H1 (cell line): ENCODE data around the gene RAN. TPM values are rescaled to one million over a fixed set of nuclear protein-coding genes. Genes with fewer than 3 reads are reported as not detected.

ENCODE experiments used
- CTCF ChIA-PET: fragments of 300-600 bp; sonication (Branson Sonifier 250); formaldehyde crosslinking; loops from one replicate; lab custom pipeline; 2021; ENCODE audit not compliant: partially characterized antibody; lab: Charles Lee
- POLR2A ChIA-PET: fragments of 300-600 bp; sonication (Branson Sonifier 250); formaldehyde crosslinking; loops from one replicate; lab custom pipeline; 2021; ENCODE audit warnings: inconsistent platforms; ENCODE audit not compliant: partially characterized antibody; lab: Charles Lee
- DNase-seq, 2 experiments: peaks; one replicate each; pipeline versions ENCODE4 v3.0.0 to v3.0.0-alpha.2; 2010 to 2022; ENCODE audit warnings: low spot score in 2 of 2, low read depth in 1 of 2, mixed read lengths in 1 of 2
- FAIRE-seq: peaks from 2 replicates; lab custom pipeline; 2011; peaks lifted over from hg19 to GRCh38; lab: Jason Lieb, UNC
- H2AFZ ChIP-seq: 2 replicates; pipeline ENCODE4 v1.8.1; 2012; ENCODE audit warnings: low read length, inconsistent platforms
- H2AK5ac ChIP-seq: 2 replicates; pipeline ENCODE4 v1.6.1; 2013; ENCODE audit warnings: low read depth, low read length
- H2BK120ac ChIP-seq: replicated peaks from 2 replicates; pipeline ENCODE3; 2013; ENCODE audit warnings: low read depth, low read length, inconsistent platforms
- H2BK12ac ChIP-seq: 2 replicates; pipeline ENCODE4 v1.6.1; 2013; ENCODE audit warnings: low read depth, low read length
- H2BK15ac ChIP-seq: 2 replicates; pipeline ENCODE4 v1.6.1; 2013; ENCODE audit warnings: low read length
- H2BK20ac ChIP-seq: 2 replicates; pipeline ENCODE4 v1.6.1; 2013; ENCODE audit warnings: low read length
- H2BK5ac ChIP-seq: 2 replicates; pipeline ENCODE4 v1.6.1; 2013; ENCODE audit warnings: low read depth, low read length
- H3K14ac ChIP-seq: 2 replicates; pipeline ENCODE4 v1.6.1; 2013; ENCODE audit warnings: inconsistent platforms; ENCODE audit not compliant: insufficient read length
- H3K18ac ChIP-seq: 2 replicates; pipeline ENCODE4 v1.6.1; 2013; ENCODE audit warnings: low read length; ENCODE audit errors: extremely low read depth
- H3K23ac ChIP-seq: 2 replicates; pipeline ENCODE4 v1.6.1; 2013; ENCODE audit warnings: inconsistent platforms; ENCODE audit not compliant: insufficient read length
- H3K23me2 ChIP-seq: 2 replicates; pipeline ENCODE4 v1.6.1; 2013; ENCODE audit warnings: low read depth, low read length
- H3K27ac ChIP-seq: 2 replicates; pipeline ENCODE4 v1.6.1; 2011; ENCODE audit warnings: low read depth, low read length, inconsistent platforms
- H3K27me3 ChIP-seq, 4 experiments: replicated peaks in 1 of 4; 1 replicate in 1 of 4; 2 replicates in 3 of 4; pipeline versions ENCODE4 v1.6.1 to v1.8.1; 2011 to 2013; ENCODE audit warnings: low read length in 3 of 4, mild to moderate bottlenecking in 3 of 4, inconsistent platforms in 2 of 4, mixed read lengths in 2 of 4, moderate library complexity in 1 of 4; ENCODE audit not compliant: control insufficient read depth in 3 of 4, insufficient read depth in 3 of 4; ENCODE audit errors: extremely low read depth in 1 of 4
- H3K36me3 ChIP-seq, 4 experiments: 2 replicates each; pipeline versions ENCODE4 v1.6.1 to v1.8.1; 2011 to 2013; ENCODE audit warnings: mild to moderate bottlenecking in 4 of 4, low read length in 3 of 4, moderate library complexity in 2 of 4, control low read depth in 1 of 4, inconsistent platforms in 1 of 4; ENCODE audit not compliant: insufficient read depth in 4 of 4, control insufficient read depth in 2 of 4
- H3K4ac ChIP-seq: replicated peaks from 2 replicates; pipeline ENCODE3; 2013; ENCODE audit warnings: low read length, low read depth, mixed read lengths, inconsistent platforms; ENCODE audit not compliant: insufficient read length
- H3K4me1 ChIP-seq, 4 experiments: replicated peaks in 1 of 4; 1 replicate in 1 of 4; 2 replicates in 3 of 4; pipeline versions ENCODE4 v1.6.1 to v1.8.1; 2011 to 2013; ENCODE audit warnings: low read length in 3 of 4, inconsistent platforms in 2 of 4, mixed read lengths in 1 of 4; ENCODE audit not compliant: insufficient read depth in 4 of 4, control insufficient read depth in 3 of 4
- H3K4me2 ChIP-seq, 2 experiments: 2 replicates each; pipeline versions ENCODE4 v1.6.1 to v1.8.1; 2011 to 2013; ENCODE audit warnings: low read depth in 2 of 2, low read length in 2 of 2, control low read depth in 1 of 2, inconsistent platforms in 1 of 2, mild to moderate bottlenecking in 1 of 2; ENCODE audit not compliant: insufficient read depth in 1 of 2
- H3K4me3 ChIP-seq, 4 experiments: fragments of 200-600, 300-600 bp in 1 of 4; sonication (generic), shearing (Covaris generic), sonication (Bioruptor Twin) in 1 of 4; 2 replicates each; pipeline versions ENCODE4 v1.5.1 to v1.8.1; 2011 to 2016; ENCODE audit warnings: low read length in 4 of 4, low read depth in 3 of 4, control low read depth in 2 of 4, inconsistent platforms in 2 of 4, mild to moderate bottlenecking in 2 of 4, mixed read lengths in 1 of 4, moderate library complexity in 1 of 4; ENCODE audit not compliant: insufficient read depth in 2 of 4; ENCODE audit errors: extremely low read depth in 1 of 4
- H3K56ac ChIP-seq: replicated peaks from 2 replicates; pipeline ENCODE3; 2013; ENCODE audit warnings: low read depth, mild to moderate bottlenecking, mixed read lengths, low read length, inconsistent platforms; ENCODE audit not compliant: insufficient read length
- H3K79me1 ChIP-seq: 2 replicates; pipeline ENCODE4 v1.6.1; 2013; ENCODE audit warnings: low read depth, low read length, control low read depth
- H3K79me2 ChIP-seq, 2 experiments: 2 replicates each; pipeline versions ENCODE4 v1.6.1 to v1.8.1; 2012 to 2013; ENCODE audit warnings: low read length in 2 of 2, mild to moderate bottlenecking in 2 of 2, inconsistent platforms in 1 of 2; ENCODE audit not compliant: insufficient read depth in 2 of 2, control insufficient read depth in 1 of 2
- H3K9ac ChIP-seq, 4 experiments: replicated peaks in 1 of 4; 1 replicate in 1 of 4; 2 replicates in 3 of 4; pipeline versions ENCODE4 v1.6.1 to v1.8.1; 2011 to 2013; ENCODE audit warnings: low read depth in 3 of 4, low read length in 3 of 4, control low read depth in 2 of 4, mild to moderate bottlenecking in 2 of 4, moderate library complexity in 2 of 4, inconsistent platforms in 1 of 4; ENCODE audit errors: extremely low read depth in 1 of 4
- H3K9me3 ChIP-seq, 2 experiments: 2 replicates each; pipeline versions ENCODE4 v1.6.1 to v1.8.1; 2012 to 2013; ENCODE audit warnings: mild to moderate bottlenecking in 2 of 2, moderate library complexity in 2 of 2, control low read depth in 1 of 2, inconsistent platforms in 1 of 2, low read depth in 1 of 2, low read length in 1 of 2, mixed read lengths in 1 of 2; ENCODE audit not compliant: insufficient read depth in 2 of 2
- H4K20me1 ChIP-seq, 2 experiments: replicated peaks in 1 of 2; 2 replicates each; pipeline versions ENCODE3 to v1.8.1; 2011 to 2013; ENCODE audit warnings: inconsistent platforms in 2 of 2, low read length in 2 of 2, mild to moderate bottlenecking in 1 of 2; ENCODE audit not compliant: insufficient read depth in 2 of 2, control insufficient read depth in 1 of 2
- H4K5ac ChIP-seq: 2 replicates; pipeline ENCODE4 v1.6.1; 2013; ENCODE audit warnings: low read length, low read depth, mixed read lengths, inconsistent platforms; ENCODE audit not compliant: insufficient read length
- H4K8ac ChIP-seq: 2 replicates; pipeline ENCODE4 v1.8.0; 2013; ENCODE audit warnings: mild to moderate bottlenecking, moderate library complexity, low read length, inconsistent platforms; ENCODE audit not compliant: insufficient read depth; ENCODE audit errors: extremely low read depth
- H4K91ac ChIP-seq: replicated peaks from 2 replicates; pipeline ENCODE3; 2013; ENCODE audit warnings: low read length, mixed read lengths, inconsistent platforms; ENCODE audit not compliant: insufficient read length
- ASH2L ChIP-seq: fragments of 200-600, 300-600 bp; sonication (generic); IDR thresholded peaks from one replicate; pipeline ENCODE4 v1.7.1; 2017; ENCODE audit warnings: low read length
- SUZ12 ChIP-seq: fragments of 200-600 bp; sonication (generic); IDR thresholded peaks from 2 replicates; pipeline ENCODE4 v1.6.1; 2012; ENCODE audit warnings: mild to moderate bottlenecking, inconsistent platforms, low read length, moderate library complexity, mixed read lengths
- WGBS, 2 experiments: shearing (Covaris generic) in 1 of 2; methylation state at CpG; one replicate each; pipeline versions ENCODE4 v1.1.6 to v1.1.7; 2013 to 2015; ENCODE audit warnings: low lambda C conversion rate in 2 of 2, mixed read lengths in 2 of 2, inconsistent platforms in 1 of 2, low coverage in 1 of 2, missing lambda C conversion rate in 1 of 2; ENCODE audit not compliant: insufficient replicate concordance in 2 of 2, insufficient coverage in 1 of 2, insufficient read length in 1 of 2; ENCODE audit errors: extremely low coverage in 1 of 2, missing lambda C conversion rate in 1 of 2; 5-methylcytosine and 5-hydroxymethylcytosine counted together
- polyA plus RNA-seq, 7 experiments: library from polyadenylated mRNA; depleted of rRNA in 3 of 7; stranded (reverse) in 5 of 7; unstranded in 2 of 7; fragments of >200 nt in 5 of 7; fragments of 200-250 nt in 2 of 7; gene quantifications; 1 replicate in 5 of 7; 2 replicates in 1 of 7; 4 replicates in 1 of 7; pipeline versions ENCODE4 v1.2.1 to v1.2.3, GENCODE V29; 2011 to 2013; ENCODE audit warnings: missing spikeins in 2 of 7, mixed read lengths in 2 of 7
- total RNA-seq: library from RNA; stranded (reverse); fragmentation: NEBNext Ultra II Directional; extraction: Animal tissue kit (Norgen Biotek cat#: 25700); gene quantifications from 2 replicates; pipeline ENCODE4 v1.2.1, GENCODE V29; 2021

Gene RAN
- total and polyA plus RNA-seq, 2 of the 8 experiments (the other 6 are each of a cell fraction or from before 2014, with no cell fraction given): 2,064 to 2,203 TPM

DNA sequence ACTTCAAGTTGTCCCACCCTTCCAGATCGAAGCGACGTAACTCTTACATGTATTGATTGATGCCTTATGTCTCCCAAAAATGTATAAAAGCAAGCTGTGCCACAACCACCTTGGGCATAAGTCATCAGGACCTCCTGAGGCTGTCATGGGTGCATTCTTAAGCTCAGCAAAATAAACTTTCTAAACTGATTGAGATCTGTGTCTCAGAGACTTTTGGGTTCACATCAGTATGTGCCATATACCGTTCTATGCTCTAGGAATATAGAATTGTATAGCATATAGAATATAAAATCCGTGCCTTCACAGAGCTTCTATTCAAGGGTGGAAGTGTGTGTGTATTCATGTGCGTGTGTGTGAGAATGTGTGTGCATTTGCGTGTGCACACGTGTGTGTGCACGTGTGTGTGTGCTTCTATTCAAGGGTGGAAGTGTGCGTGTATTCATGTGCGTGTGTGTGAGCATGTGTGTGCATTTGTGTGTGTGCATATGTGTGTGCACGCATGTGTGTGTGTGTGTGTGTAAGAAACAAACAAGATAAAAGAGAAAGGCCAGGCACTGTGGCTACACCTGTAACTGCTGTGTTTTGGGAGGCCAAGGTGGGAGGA, 21.3 kb upstream of the RAN start:
- 0 out of 2 replicates have a peak, but pooled peaks cover 2% of the 10 kb centered on the region for H3K79me1 ChIP-seq
- H3K9me3 ChIP-seq: peaks cover 3 to 5% of the 10 kb centered on the region in 2 experiments; a peak in 2 of 4 replicates
- no peak overlapping the region for H4K8ac ChIP-seq
- H4K5ac ChIP-seq: peak overlapping the region; percentile 68
- H2AFZ ChIP-seq: no peak overlapping the region
- peak overlapping the region; percentile 89 for H2BK15ac ChIP-seq
- H2BK20ac ChIP-seq: peak overlapping the region; percentile 100; the same call in 1 of the 2 replicates
- peak; percentile 12 for TF ChIP-seq ASH2L
- no peak for TF ChIP-seq SUZ12
- peak overlapping the region; percentile 100 for H2AK5ac ChIP-seq
- POLR2A ChIA-PET: interaction anchor here (1.0 to 5.2 kb wide), 6 partner anchors 12 to 29 kb away, joined by 3 to 28 read pairs (median 6); no protein-coding TSS in a partner anchor
- 0 out of 2 replicates have a peak, but pooled peaks cover 4% of the 10 kb centered on the region for H3K23me2 ChIP-seq
- H3K4me2 ChIP-seq: peak overlapping the region; percentile 32 to 44; a peak in 3 of 4 replicates
- peak overlapping the region; percentile 66 for H3K14ac ChIP-seq
- H3K56ac ChIP-seq: peak overlapping the region; percentile 57
- peak overlapping the region; percentile 98 for H3K4ac ChIP-seq
- H3K27ac ChIP-seq: peak overlapping the region; percentile 44
- peak overlapping the region; percentile 100 for H2BK12ac ChIP-seq
- DNase-seq: no peak
- H2BK5ac ChIP-seq: peak overlapping the region; percentile 99
- peaks cover 9 to 13% (median 10%) of the 10 kb centered on the region in 4 experiments; a peak in 6 of 7 replicates for H3K4me1 ChIP-seq
- CTCF ChIA-PET: interaction anchor here (2.2 to 2.4 kb wide), 2 partner anchors 10 to 21 kb away, joined by 7 to 8 read pairs; no protein-coding TSS in a partner anchor
- H4K91ac ChIP-seq: peak overlapping the region; percentile 99
- H3K23ac ChIP-seq: no peak overlapping the region
- H3K9ac ChIP-seq: peak overlapping the region in 1 of 4 experiments; percentile 56; a peak in 1 of 7 replicates
- no peaks in the 10 kb centered on the region; a peak in 1 of 8 replicates for H3K36me3 ChIP-seq
- H2BK120ac ChIP-seq: peak overlapping the region; percentile 100
- peak overlapping the region in 1 of 4 experiments; percentile 18; a peak in 2 of 8 replicates for H3K4me3 ChIP-seq
- WGBS, 2 experiments: 74% methylated on average over 12 of the region's 12 CpGs; no CpG with 5 or more reads in 1 of the 2 experiments
- H3K27me3 ChIP-seq: no peaks in the 10 kb centered on the region
- no peaks in the 10 kb centered on the region for H4K20me1 ChIP-seq
- H3K79me2 ChIP-seq: no peaks in the 10 kb centered on the region
- H3K18ac ChIP-seq: peak overlapping the region; percentile 97
- FAIRE-seq: no peak
